Nephron progenitor cell (in vitro differentiated cells): Measurements from ENCODE around the gene BPHL.

Experiments
- DNase-seq: peaks from one replicate; pipeline ENCODE4 v3.0.0; 2021
- H3K27ac Mint-ChIP-seq: 2 replicates; pipeline ENCODE4 v1.8.0; 2021; ENCODE audit warnings: mild to moderate bottlenecking, moderate library complexity, mixed read lengths
- H3K27me3 Mint-ChIP-seq: 2 replicates; pipeline ENCODE4 v1.8.0; 2021; ENCODE audit warnings: mild to moderate bottlenecking, low read depth, mixed read lengths; ENCODE audit not compliant: poor library complexity
- H3K36me3 Mint-ChIP-seq: 2 replicates; pipeline ENCODE4 v1.8.0; 2021; ENCODE audit warnings: low read depth, mixed read lengths
- H3K4me1 Mint-ChIP-seq: 2 replicates; pipeline ENCODE4 v1.8.0; 2021; ENCODE audit warnings: mixed read lengths
- H3K4me3 Mint-ChIP-seq: 2 replicates; pipeline ENCODE4 v1.8.0; 2021; ENCODE audit warnings: mild to moderate bottlenecking, moderate library complexity, mixed read lengths
- H3K9me3 Mint-ChIP-seq: 2 replicates; pipeline ENCODE4 v1.8.0; 2021; ENCODE audit warnings: mild to moderate bottlenecking, moderate library complexity, mixed read lengths
- CTCF ChIP-seq: fragments of 200-600 bp; sonication (generic); IDR thresholded peaks from 2 replicates; pipeline ENCODE4 v1.5.0; 2021; ENCODE audit warnings: antibody characterized with exemption

The BPHL gene

GRCh38 chr6:3140201-3140600, 21.7 kb downstream of the BPHL start:
- H3K9me3 Mint-ChIP-seq = no peaks in the 10 kb centered on the region
- no peak overlapping the region for H3K4me3 Mint-ChIP-seq
- TF ChIP-seq CTCF = no peak
- no peak overlapping the region for H3K27ac Mint-ChIP-seq
- peaks cover 84% of the 10 kb centered on the region for H3K36me3 Mint-ChIP-seq
- no peaks in the 10 kb centered on the region for H3K27me3 Mint-ChIP-seq
- DNase-seq = no peak
- peaks cover 10% of the 10 kb centered on the region for H3K4me1 Mint-ChIP-seq

DNA sequence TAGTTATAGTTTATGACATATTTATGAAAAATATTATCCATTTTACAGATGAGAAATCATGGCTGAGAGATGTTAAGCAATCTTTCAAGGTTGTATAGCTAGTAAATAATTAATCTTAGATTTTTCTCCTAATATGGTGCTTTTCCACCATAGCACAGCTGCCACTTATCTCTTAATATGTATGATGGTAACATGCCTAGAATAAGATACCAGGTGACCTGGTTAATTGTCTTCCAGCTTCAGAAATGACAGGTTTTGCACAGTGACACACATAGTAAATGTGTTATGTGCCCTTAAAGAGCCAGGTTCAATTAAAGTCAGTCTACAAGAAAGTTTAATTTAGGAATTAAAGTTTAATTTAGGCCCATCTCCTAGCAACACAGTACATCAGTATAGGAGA, 24.0 kb downstream of the BPHL start:
- no peak for TF ChIP-seq CTCF
- H3K4me1 Mint-ChIP-seq = peaks cover 8% of the 10 kb centered on the region
- no peak for DNase-seq

DNA sequence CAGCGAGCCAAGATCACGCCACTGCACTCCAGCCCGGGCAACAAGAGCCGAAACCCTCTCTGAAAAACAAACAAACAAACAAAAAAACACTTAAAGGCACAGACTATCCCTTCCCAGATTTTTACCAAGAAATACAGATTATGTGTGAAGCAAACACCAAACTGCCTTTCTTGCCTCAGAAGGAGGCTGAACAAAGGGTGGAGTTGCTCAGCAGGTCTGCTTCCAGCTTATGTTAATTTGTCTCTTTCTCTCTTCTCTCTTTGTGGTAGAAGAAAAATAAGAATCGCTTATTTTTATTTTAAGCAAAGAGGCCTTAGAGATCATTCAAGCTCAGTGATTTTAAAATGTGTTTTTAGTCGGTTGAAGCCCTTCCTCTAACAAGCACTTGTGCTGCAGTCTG, 24.6 kb downstream of the BPHL start:
- no peak for TF ChIP-seq CTCF
- Mint-ChIP-seq H3K4me1 (peaks cover 8% of the 10 kb centered on the region), H3K9me3 (no peaks in the 10 kb centered on the region), H3K4me3 (no peak overlapping the region), H3K27ac (peak overlapping the region; percentile 19), H3K27me3 (no peaks in the 10 kb centered on the region), H3K36me3 (peaks cover 84% of the 10 kb centered on the region)
- DNase-seq = no peak

More for the DNA sequence above, 24.0 kb downstream of the BPHL start:
- Mint-ChIP-seq H3K27ac (no peak overlapping the region), H3K9me3 (no peaks in the 10 kb centered on the region), H3K36me3 (peaks cover 84% of the 10 kb centered on the region), H3K4me3 (no peak overlapping the region), H3K27me3 (no peaks in the 10 kb centered on the region)

DNA sequence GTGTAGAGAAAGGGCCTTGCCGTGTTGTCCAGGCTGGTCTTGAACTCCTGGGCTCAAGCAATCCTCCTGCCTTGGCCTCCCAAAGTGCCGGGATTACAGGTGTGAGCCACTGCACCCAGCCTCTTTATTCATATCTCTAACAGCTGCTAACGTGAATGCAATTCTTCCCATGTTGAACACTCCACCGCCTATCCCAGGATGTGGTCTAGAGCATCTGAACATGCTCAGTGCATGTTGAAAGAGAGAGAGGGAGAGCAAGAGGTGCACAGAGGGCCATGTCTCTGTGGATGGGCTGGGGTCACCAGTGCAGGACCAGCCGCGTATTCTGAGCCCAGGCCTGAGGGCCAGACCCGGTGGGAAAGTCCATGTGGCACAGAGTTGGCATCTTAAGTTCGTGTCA, 26.1 kb downstream of the BPHL start:
- Mint-ChIP-seq H3K27ac (no peak overlapping the region), H3K27me3 (no peaks in the 10 kb centered on the region), H3K4me3 (no peak overlapping the region), H3K4me1 (no peaks in the 10 kb centered on the region), H3K36me3 (peaks cover 84% of the 10 kb centered on the region), H3K9me3 (no peaks in the 10 kb centered on the region)
- TF ChIP-seq CTCF = no peak
- no peak for DNase-seq

DNA sequence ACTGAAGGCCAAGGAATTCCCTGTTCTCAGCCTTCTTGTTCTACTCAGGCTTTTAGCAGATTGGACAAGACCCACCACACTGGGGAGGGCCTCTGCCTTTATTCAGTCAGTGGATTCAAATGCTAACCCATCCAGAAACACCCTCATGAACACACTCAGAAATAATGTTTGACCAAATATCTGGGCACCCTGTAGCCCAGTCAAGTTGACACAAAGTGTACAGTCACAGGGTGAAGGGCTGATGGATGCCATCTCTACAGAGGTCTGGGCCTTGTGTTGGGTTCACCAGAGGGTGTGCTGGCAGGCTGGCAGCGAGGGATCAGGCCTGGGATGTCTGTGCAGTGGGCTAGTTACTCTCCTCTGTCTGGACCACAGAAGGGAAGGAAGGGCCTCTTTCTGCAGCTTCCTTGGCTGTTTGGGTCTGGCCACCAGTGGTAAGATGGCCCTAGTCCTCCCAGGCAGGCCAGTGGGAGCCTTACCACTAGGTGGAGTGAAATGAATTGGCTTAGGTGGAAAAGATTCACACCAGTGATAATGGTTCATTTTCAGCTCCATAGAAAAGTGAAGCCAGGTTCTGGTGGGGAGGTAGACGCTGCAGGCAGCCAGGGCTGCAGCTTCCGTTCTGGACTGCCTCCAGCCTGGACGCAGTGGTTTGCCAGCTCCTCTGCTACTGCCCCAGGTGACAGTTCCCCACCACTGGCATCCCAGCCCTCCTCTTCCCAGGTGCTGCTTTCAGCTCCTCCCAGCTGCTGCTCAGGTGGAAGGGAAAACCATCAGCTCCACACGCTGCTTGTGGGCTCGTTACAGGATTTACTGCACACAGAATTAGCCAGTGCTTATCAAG, 29.6 kb downstream of the BPHL start:
- peaks cover 89% of the 10 kb centered on the region for H3K36me3 Mint-ChIP-seq
- H3K27ac Mint-ChIP-seq = no peak overlapping the region
- no peaks in the 10 kb centered on the region for H3K27me3 Mint-ChIP-seq
- no peak for TF ChIP-seq CTCF
- H3K4me3 Mint-ChIP-seq = no peak overlapping the region
- DNase-seq = no peak
- no peaks in the 10 kb centered on the region for H3K9me3 Mint-ChIP-seq
- H3K4me1 Mint-ChIP-seq = peaks cover 15% of the 10 kb centered on the region

DNA sequence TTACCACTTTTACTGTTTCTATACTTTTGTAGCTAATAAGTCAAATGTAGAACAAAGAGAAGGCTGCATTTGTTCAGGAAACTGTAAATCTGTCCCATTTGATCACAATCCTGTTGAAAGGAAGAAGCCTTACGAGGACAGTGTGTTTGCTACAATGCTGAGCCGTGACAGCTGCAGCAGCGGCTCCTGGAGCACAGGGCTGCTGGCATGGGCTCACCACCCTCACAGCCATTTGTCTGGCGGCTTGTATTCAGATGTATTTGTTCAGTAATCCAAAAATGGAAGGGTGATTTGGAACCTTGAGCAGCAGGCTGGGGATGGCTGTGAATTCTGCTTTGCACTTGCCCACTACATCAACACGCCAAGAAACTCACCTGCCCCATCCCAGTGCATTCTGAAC, 33.2 kb downstream of the BPHL start:
- no peak overlapping the region for H3K4me3 Mint-ChIP-seq
- H3K9me3 Mint-ChIP-seq = no peaks in the 10 kb centered on the region
- H3K27me3 Mint-ChIP-seq = no peaks in the 10 kb centered on the region
- TF ChIP-seq CTCF = no peak
- H3K4me1 Mint-ChIP-seq = peaks cover 35% of the 10 kb centered on the region
- peaks cover 68% of the 10 kb centered on the region for H3K36me3 Mint-ChIP-seq
- H3K27ac Mint-ChIP-seq = no peak overlapping the region
- no peak for DNase-seq
